ENCODE measurements around the gene CTXND1.
"Not testable (repeated sequence)": the region's sequence is repeated elsewhere in the genome, so short reads cannot be mapped to it uniquely, and the experiment has no call there.

The CTXND1 gene

GRCh38 chr15:80161468-80162016, 90.5 kb downstream of the CTXND1 start:
- DNase-seq (ENCODE audit: extremely low read depth in 1 of 2, low read depth in 1 of 2) = no peak

GRCh38 chr15:80160570-80161156, 91.3 kb downstream of the CTXND1 start:
- DNase-seq (ENCODE audit: extremely low read depth in 1 of 2, low read depth in 1 of 2) = no peak

GRCh38 chr15:80159811-80160569, 92.0 kb downstream of the CTXND1 start:
- no peak for DNase-seq (ENCODE audit: extremely low read depth in 1 of 2, low read depth in 1 of 2)

GRCh38 chr15:80159301-80159700, 92.7 kb downstream of the CTXND1 start:
- DNase-seq (ENCODE audit: extremely low read depth in 1 of 2, low read depth in 1 of 2) = no peak

GRCh38 chr15:80157215-80157614, 94.8 kb downstream of the CTXND1 start:
- DNase-seq (ENCODE audit: extremely low read depth in 1 of 2, low read depth in 1 of 2) = no peak

GRCh38 chr15:80156176-80156720, 95.8 kb downstream of the CTXND1 start:
- DNase-seq (ENCODE audit: extremely low read depth in 1 of 2, low read depth in 1 of 2) = no peak

GRCh38 chr15:80155378-80156175, 96.4 kb downstream of the CTXND1 start:
- DNase-seq (ENCODE audit: extremely low read depth in 1 of 2, low read depth in 1 of 2) = not testable (repeated sequence)

- DNase-seq (ENCODE audit: extremely low read depth in 1 of 2, low read depth in 1 of 2) = no peak
Measured at GRCh38 chr15:80155001-80155377, 97.0 kb downstream of the CTXND1 start.

- DNase-seq (ENCODE audit: extremely low read depth in 1 of 2, low read depth in 1 of 2) = no peak
Measured at GRCh38 chr15:80154336-80154735, 97.7 kb downstream of the CTXND1 start.

GRCh38 chr15:80153900-80154299, 98.1 kb downstream of the CTXND1 start:
- DNase-seq (ENCODE audit: extremely low read depth in 1 of 2, low read depth in 1 of 2) = no peak

- no peak for DNase-seq (ENCODE audit: extremely low read depth in 1 of 2, low read depth in 1 of 2)
Measured at GRCh38 chr15:80152896-80153876, 98.8 kb downstream of the CTXND1 start, which contains the start of gene FAH. FAH (plus strand) TSS chr15:80152999; CDS start chr15:80153055, 56 bp downstream.

- peak; percentile 67 to 72 for DNase-seq (ENCODE audit: extremely low read depth in 1 of 2, low read depth in 1 of 2)
Measured at GRCh38 chr15:80152180-80152895, 99.7 kb downstream of the CTXND1 start.

- DNase-seq (ENCODE audit: extremely low read depth in 1 of 2, low read depth in 1 of 2) = no peak
Measured at GRCh38 chr15:80151576-80151975, 100.4 kb downstream of the CTXND1 start.

- no peak for DNase-seq (ENCODE audit: extremely low read depth in 1 of 2, low read depth in 1 of 2)
Measured at GRCh38 chr15:80151148-80151547, 100.9 kb downstream of the CTXND1 start.

All from activated CD8-positive, alpha-beta memory T cell treated with anti-CD3 and anti-CD28 coated beads for 1 hour (primary cell).